Left cardiac atrium (tissue), 2 donors: ENCODE measurements around the gene WSB1. TPM values are rescaled to one million over a fixed set of nuclear protein-coding genes. Genes with fewer than 3 reads are reported as not detected.

Source experiments
- microRNA-seq, 2 donors: library from miRNA; unstranded; fragments of <30 nt; microRNA quantifications; one replicate each; pipeline ENCODE4 v1.2.0, GENCODE V29; 2020
- total RNA-seq, 2 donors: library from RNA; stranded (reverse); fragmentation: NEBNext Ultra II Directional; extraction: Animal tissue kit (Norgen Biotek cat#: 25700); gene quantifications; one replicate each; pipeline ENCODE4 v1.2.1, GENCODE V29; 2021
- donor health status: DM: no; HTN: yes; CAD: no; lungs with severe emphysema.
- donor health status: DM: yes; HTN: yes; CAD: no.

WSB1 gene
- total RNA-seq, 2 donors from 2014 or later: 69.3 to 119 TPM

Small RNA genes lying within 50 kb of the gene (microRNA-seq; reads per million reads assigned to microRNA genes)
- 0 reads per million in 2 donors for gene MIR4522

Other genes starting within 250 kb of the WSB1 start
- gene KSR1, start 162.3 kb downstream of the WSB1 start, total RNA-seq: 10 to 100 TPM; 15.5 to 23.8 TPM